ENCODE results near the gene SYT7.

- TF ChIP-seq POLR2AphosphoS5 (IDR thresholded peaks at IDR 0.05; ENCODE audit: low read depth, low read length), result no peak
- TF ChIP-seq POLR2A (IDR thresholded peaks at IDR 0.05; ENCODE audit: low read depth, low read length), result no peak
- no peak for TF ChIP-seq TAF1 (IDR thresholded peaks at IDR 0.05; ENCODE audit: borderline replicate concordance, low read depth, low read length)
Observed at GRCh38 chr11:61539831-61540357, 41.0 kb downstream of the SYT7 start.

All from GM12892 (cell line).